HCT116 (cell line): ENCODE data around the gene PLA2G12B. TPM values are rescaled to one million over a fixed set of nuclear protein-coding genes. Genes with fewer than 3 reads are reported as not detected.

Experiments used
- ATAC-seq: fragments of 200-7000 bp; cut with Tn5 transposase; 2 replicates; pipeline ENCODE4 v1.9.1; 2020; ENCODE audit warnings: mild to moderate bottlenecking, moderate library complexity
- BruUV-seq: library from RNA; stranded (reverse); fragments of 400-500 nt; replicated peaks from 2 replicates; lab custom pipeline; 2021; lab: Mats Ljungman, UMichigan
- CTCF ChIA-PET: fragments of 300-600 bp; sonication (Branson Sonifier 250); formaldehyde crosslinking; loops from one replicate; lab custom pipeline; 2021; ENCODE audit warnings: antibody characterized with exemption; lab: Charles Lee
- POLR2A ChIA-PET: fragments of 300-600, 350-600 bp; sonication (Branson Sonifier 250); formaldehyde crosslinking; loops from one replicate; lab custom pipeline; 2021; ENCODE audit warnings: antibody characterized with exemption; lab: Charles Lee
- RAD21 ChIA-PET, 2 experiments: fragments of 300-600 bp; sonication (Branson Sonifier 250); formaldehyde crosslinking; loops; one replicate each; lab custom pipeline; 2023; ENCODE audit warnings: low total read pairs in 2 of 2; ENCODE audit not compliant: uncharacterized antibody in 2 of 2, unreplicated experiment in 2 of 2, low non-redundant PET in 1 of 2; lab: Charles Lee
- DNase-seq: peaks from one replicate; pipeline ENCODE4 v3.0.0-alpha.2; 2010; ENCODE audit warnings: low read depth, low spot score
- H2AFZ ChIP-seq: fragments of 200-600 bp; shearing (Covaris generic), sonication (generic); 2 replicates; pipeline ENCODE4 v1.6.1; 2017; ENCODE audit warnings: low read depth, mixed run types, mixed read lengths, antibody characterized with exemption, low read length; ENCODE audit not compliant: poor library complexity, severe bottlenecking
- H3K27ac ChIP-seq: 2 replicates; pipeline ENCODE4 v1.5.1; 2012; ENCODE audit warnings: low read depth, low read length
- H3K27me3 ChIP-seq: fragments of 200-600 bp; sonication (generic); 2 replicates; pipeline ENCODE4 v1.6.1; 2016; ENCODE audit warnings: mixed run types, low read length, mixed read lengths; ENCODE audit not compliant: insufficient read depth
- H3K36me3 ChIP-seq, 2 experiments: fragments of 200-500 bp in 1 of 2; fragments of 200-600 bp in 1 of 2; sonication (Bioruptor generic) in 1 of 2; sonication (generic) in 1 of 2; 2 replicates each; pipeline versions ENCODE4 v1.5.1 to v1.6.1; 2014 to 2016; ENCODE audit warnings: low read length in 2 of 2, inconsistent platforms in 1 of 2, mixed read lengths in 1 of 2, mixed run types in 1 of 2; ENCODE audit not compliant: insufficient read depth in 2 of 2, control insufficient read depth in 1 of 2
- H3K4me1 ChIP-seq, 2 experiments: fragments of 200-600 bp in 1 of 2; sonication (generic) in 1 of 2; 2 replicates each; pipeline versions ENCODE4 v1.5.1 to v1.6.1; 2012 to 2017; ENCODE audit warnings: low read length in 2 of 2, inconsistent platforms in 1 of 2, mild to moderate bottlenecking in 1 of 2, mixed read lengths in 1 of 2, mixed run types in 1 of 2, moderate library complexity in 1 of 2; ENCODE audit not compliant: insufficient read depth in 2 of 2, control insufficient read depth in 1 of 2
- H3K4me2 ChIP-seq: fragments of 200-600 bp; sonication (generic); 2 replicates; pipeline ENCODE4 v1.6.1; 2017; ENCODE audit warnings: mixed run types, low read length, mixed read lengths
- H3K4me3 ChIP-seq, 2 experiments: fragments of 200-600 bp in 1 of 2; sonication (generic) in 1 of 2; replicated peaks in 1 of 2; 2 replicates each; pipeline ENCODE4 v1.5.1; 2011 to 2016; ENCODE audit warnings: low read length in 2 of 2, control low read depth in 1 of 2, low read depth in 1 of 2, mild to moderate bottlenecking in 1 of 2, mixed read lengths in 1 of 2, mixed run types in 1 of 2
- H3K79me2 ChIP-seq: fragments of 200-600 bp; sonication (generic); 2 replicates; pipeline ENCODE4 v1.6.1; 2017; ENCODE audit warnings: mild to moderate bottlenecking, mixed run types, low read length, moderate library complexity, mixed read lengths; ENCODE audit not compliant: insufficient read depth
- H3K9ac ChIP-seq: fragments of 200-600 bp; sonication (generic); 2 replicates; pipeline ENCODE4 v1.6.1; 2016; ENCODE audit warnings: low read length, mixed read lengths
- H3K9me2 ChIP-seq: fragments of 200-600 bp; sonication (generic), shearing (Covaris generic); 2 replicates; pipeline ENCODE4 v1.6.1; 2017; ENCODE audit warnings: mixed run types, mild to moderate bottlenecking, moderate library complexity; ENCODE audit not compliant: insufficient read depth
- H3K9me3 ChIP-seq, 2 experiments: fragments of 200-500 bp in 1 of 2; fragments of 200-600 bp in 1 of 2; sonication (Bioruptor generic) in 1 of 2; sonication (generic) in 1 of 2; 2 replicates each; pipeline ENCODE4 v1.6.1; 2014 to 2017; ENCODE audit warnings: low read length in 2 of 2, mixed read lengths in 2 of 2, inconsistent platforms in 1 of 2, low read depth in 1 of 2, mild to moderate bottlenecking in 1 of 2, mixed run types in 1 of 2, moderate library complexity in 1 of 2; ENCODE audit not compliant: control insufficient read depth in 1 of 2, insufficient read depth in 1 of 2
- H4K20me1 ChIP-seq: fragments of 200-600 bp; sonication (generic), shearing (Covaris generic); 2 replicates; pipeline ENCODE4 v1.6.1; 2017; ENCODE audit warnings: mixed run types, mild to moderate bottlenecking, moderate library complexity; ENCODE audit not compliant: insufficient read depth
- CBX3 ChIP-seq: IDR thresholded peaks from 2 replicates; pipeline ENCODE4 v1.6.1; 2012; ENCODE audit warnings: low read depth
- CEBPB ChIP-seq: IDR thresholded peaks from 2 replicates; pipeline ENCODE4 v1.6.1; 2012; ENCODE audit warnings: low read depth
- EGR1 ChIP-seq: IDR thresholded peaks from 2 replicates; pipeline ENCODE4 v1.6.1; 2012; ENCODE audit warnings: low read depth
- EZH2 ChIP-seq: fragments of 200-600 bp; sonication (generic); IDR thresholded peaks from 2 replicates; pipeline ENCODE4 v1.6.1; 2017; ENCODE audit warnings: antibody characterized with exemption, mixed run types
- EZH2phosphoT487 ChIP-seq: fragments of 200-600 bp; IDR thresholded peaks from 2 replicates; pipeline ENCODE4 v1.6.1; 2018; ENCODE audit warnings: antibody characterized with exemption, borderline replicate concordance
- RAD21 ChIP-seq: IDR thresholded peaks from 2 replicates; pipeline ENCODE4 v1.6.1; 2012; ENCODE audit warnings: low read depth, mild to moderate bottlenecking
- SIN3A ChIP-seq: IDR thresholded peaks from 2 replicates; pipeline ENCODE4 v1.6.1; 2012; ENCODE audit warnings: low read depth
- SP1 ChIP-seq: IDR thresholded peaks from 2 replicates; pipeline ENCODE4 v1.6.1; 2012; ENCODE audit warnings: low read depth
- SRF ChIP-seq: IDR thresholded peaks from 2 replicates; pipeline ENCODE4 v1.6.1; 2012; ENCODE audit warnings: low read depth
- TCF7L2 ChIP-seq: IDR thresholded peaks from 2 replicates; pipeline ENCODE4 v1.7.0; 2011; ENCODE audit warnings: borderline replicate concordance, inconsistent platforms; ENCODE audit not compliant: insufficient read depth, insufficient read length; ENCODE audit errors: extremely low read depth
- ZFX ChIP-seq: fragments of 450-650 bp; IDR thresholded peaks from 2 replicates; pipeline ENCODE4 v1.6.1; 2017
- intact Hi-C: fragments of 100-400 bp; cut with micrococcal nuclease; formaldehyde crosslinking; loops from 2 replicates; pipeline ENCODE4 v1.10.0; 2022
- total RNA-seq: library from RNA; stranded (reverse); gene quantifications from one replicate; pipeline ENCODE4 v1.2.1, GENCODE V29; 2021; ENCODE audit not compliant: unreplicated experiment
- TF ChIP-seq, protein P1 (sequence below): IDR thresholded peaks from 2 replicates; pipeline ENCODE4 v1.6.1; 2011; ENCODE audit warnings: mild to moderate bottlenecking, low read length, moderate library complexity; ENCODE audit not compliant: insufficient replicate concordance; ENCODE audit errors: extremely low read depth
- TF ChIP-seq, protein P2 (sequence below), 3 experiments: fragments of 200-600 bp in 1 of 3; sonication (generic) in 1 of 3; IDR thresholded peaks in 2 of 3; conservative IDR thresholded peaks in 1 of 3; 2 replicates each; pipeline ENCODE4 v1.5.1; 2012 to 2017; ENCODE audit warnings: low read depth in 2 of 3, low read length in 2 of 3, antibody characterized with exemption in 1 of 3, borderline replicate concordance in 1 of 3, control low read depth in 1 of 3, mild to moderate bottlenecking in 1 of 3, mixed read lengths in 1 of 3, mixed run types in 1 of 3, moderate library complexity in 1 of 3; ENCODE audit not compliant: insufficient read depth in 1 of 3
- TF ChIP-seq, protein P3 (sequence below): IDR thresholded peaks from 2 replicates; pipeline ENCODE4 v1.6.1; 2012; ENCODE audit warnings: low read depth

The PLA2G12B gene
- total RNA-seq, 1 experiment from 2014 or later = not detected

DNA sequence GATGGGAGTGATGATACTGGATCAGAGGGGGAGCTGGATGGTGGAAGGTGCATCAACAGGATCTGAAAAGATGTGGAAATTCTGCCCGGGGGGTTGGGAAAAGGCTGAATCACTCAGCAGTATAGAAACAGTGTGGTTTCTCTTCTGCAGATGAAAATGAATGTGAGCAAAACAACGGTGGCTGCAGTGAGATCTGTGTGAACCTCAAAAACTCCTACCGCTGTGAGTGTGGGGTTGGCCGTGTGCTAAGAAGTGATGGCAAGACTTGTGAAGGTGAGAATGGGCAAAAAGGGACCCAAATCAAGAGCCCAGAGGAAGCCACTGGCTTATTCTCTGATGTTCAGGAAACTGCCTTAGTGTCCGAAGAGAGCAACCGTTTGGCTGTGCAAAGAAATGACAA is 48.2 kb downstream of the PLA2G12B start:
- ChIA-PET RAD21 (no interaction called here), CTCF (no interaction called here), POLR2A (no interaction called here)
- H3K4me2 ChIP-seq = no peak overlapping the region
- H3K9ac ChIP-seq = no peak overlapping the region
- TF ChIP-seq CBX3 (no peak), EGR1 (no peak), SP1 (no peak), CEBPB (no peak), TCF7L2 (no peak)
- ATAC-seq (no peak), DNase-seq (no peak)
- no peak overlapping the region for H2AFZ ChIP-seq
- no peaks in the 10 kb centered on the region for H3K9me2 ChIP-seq
- no peak overlapping the region for H3K4me3 ChIP-seq
- no peaks in the 10 kb centered on the region for H3K27me3 ChIP-seq
- BruUV-seq = no TSS peak
- no peaks in the 10 kb centered on the region for H3K79me2 ChIP-seq
- no peak overlapping the region for H3K27ac ChIP-seq
- no peaks in the 10 kb centered on the region for H4K20me1 ChIP-seq
- intact Hi-C loops = no loop called here
- no peaks in the 10 kb centered on the region for H3K9me3 ChIP-seq
- H3K4me1 ChIP-seq = no peaks in the 10 kb centered on the region
- H3K36me3 ChIP-seq = no peaks in the 10 kb centered on the region

DNA sequence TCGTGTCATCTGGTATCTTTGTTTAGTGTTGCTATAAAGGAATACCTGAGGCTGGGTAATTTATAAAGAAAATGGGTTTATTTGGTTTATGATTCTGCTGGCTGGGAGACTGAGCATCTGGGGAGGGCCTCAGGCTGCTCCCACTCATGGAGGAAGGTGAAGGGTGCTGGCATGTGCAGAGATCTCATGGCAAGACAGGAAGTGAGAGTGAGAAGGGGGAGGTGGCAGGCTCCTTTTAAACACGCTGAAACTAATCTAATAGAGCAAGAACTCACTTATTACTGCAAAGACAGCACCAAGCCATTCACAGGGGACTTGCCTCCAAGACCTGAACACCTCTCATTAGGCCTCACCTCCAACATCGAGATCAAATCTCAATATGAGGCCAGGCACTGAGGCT is 49.8 kb downstream of the PLA2G12B start:
- no peaks in the 10 kb centered on the region for H3K4me1 ChIP-seq
- ATAC-seq (no peak), DNase-seq (no peak)
- no peaks in the 10 kb centered on the region for H3K9me2 ChIP-seq
- H3K9me3 ChIP-seq = no peaks in the 10 kb centered on the region
- POLR2A ChIA-PET = no interaction called here
- H3K79me2 ChIP-seq = no peaks in the 10 kb centered on the region
- no peaks in the 10 kb centered on the region for H3K36me3 ChIP-seq
- no peak overlapping the region for H3K27ac ChIP-seq
- no peak overlapping the region for H3K9ac ChIP-seq
- no peak overlapping the region for H3K4me3 ChIP-seq
- CTCF ChIA-PET = no interaction called here
- intact Hi-C loops = no loop called here
- no peaks in the 10 kb centered on the region for H4K20me1 ChIP-seq
- H3K27me3 ChIP-seq = no peaks in the 10 kb centered on the region
- H2AFZ ChIP-seq = no peak overlapping the region
- BruUV-seq = no TSS peak
- no peak overlapping the region for H3K4me2 ChIP-seq
- RAD21 ChIA-PET = no interaction called here
- TF ChIP-seq SRF = no peak
- no peak for TF ChIP-seq RAD21
- TF ChIP-seq, protein P1, sequence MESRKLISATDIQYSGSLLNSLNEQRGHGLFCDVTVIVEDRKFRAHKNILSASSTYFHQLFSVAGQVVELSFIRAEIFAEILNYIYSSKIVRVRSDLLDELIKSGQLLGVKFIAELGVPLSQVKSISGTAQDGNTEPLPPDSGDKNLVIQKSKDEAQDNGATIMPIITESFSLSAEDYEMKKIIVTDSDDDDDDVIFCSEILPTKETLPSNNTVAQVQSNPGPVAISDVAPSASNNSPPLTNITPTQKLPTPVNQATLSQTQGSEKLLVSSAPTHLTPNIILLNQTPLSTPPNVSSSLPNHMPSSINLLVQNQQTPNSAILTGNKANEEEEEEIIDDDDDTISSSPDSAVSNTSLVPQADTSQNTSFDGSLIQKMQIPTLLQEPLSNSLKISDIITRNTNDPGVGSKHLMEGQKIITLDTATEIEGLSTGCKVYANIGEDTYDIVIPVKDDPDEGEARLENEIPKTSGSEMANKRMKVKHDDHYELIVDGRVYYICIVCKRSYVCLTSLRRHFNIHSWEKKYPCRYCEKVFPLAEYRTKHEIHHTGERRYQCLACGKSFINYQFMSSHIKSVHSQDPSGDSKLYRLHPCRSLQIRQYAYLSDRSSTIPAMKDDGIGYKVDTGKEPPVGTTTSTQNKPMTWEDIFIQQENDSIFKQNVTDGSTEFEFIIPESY = no peak
- no peak for TF ChIP-seq SIN3A
- no peak for TF ChIP-seq EZH2phosphoT487
- TF ChIP-seq SP1 = no peak
- TF ChIP-seq ZFX = no peak
- TF ChIP-seq, protein P2, sequence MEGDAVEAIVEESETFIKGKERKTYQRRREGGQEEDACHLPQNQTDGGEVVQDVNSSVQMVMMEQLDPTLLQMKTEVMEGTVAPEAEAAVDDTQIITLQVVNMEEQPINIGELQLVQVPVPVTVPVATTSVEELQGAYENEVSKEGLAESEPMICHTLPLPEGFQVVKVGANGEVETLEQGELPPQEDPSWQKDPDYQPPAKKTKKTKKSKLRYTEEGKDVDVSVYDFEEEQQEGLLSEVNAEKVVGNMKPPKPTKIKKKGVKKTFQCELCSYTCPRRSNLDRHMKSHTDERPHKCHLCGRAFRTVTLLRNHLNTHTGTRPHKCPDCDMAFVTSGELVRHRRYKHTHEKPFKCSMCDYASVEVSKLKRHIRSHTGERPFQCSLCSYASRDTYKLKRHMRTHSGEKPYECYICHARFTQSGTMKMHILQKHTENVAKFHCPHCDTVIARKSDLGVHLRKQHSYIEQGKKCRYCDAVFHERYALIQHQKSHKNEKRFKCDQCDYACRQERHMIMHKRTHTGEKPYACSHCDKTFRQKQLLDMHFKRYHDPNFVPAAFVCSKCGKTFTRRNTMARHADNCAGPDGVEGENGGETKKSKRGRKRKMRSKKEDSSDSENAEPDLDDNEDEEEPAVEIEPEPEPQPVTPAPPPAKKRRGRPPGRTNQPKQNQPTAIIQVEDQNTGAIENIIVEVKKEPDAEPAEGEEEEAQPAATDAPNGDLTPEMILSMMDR (IDR thresholded peaks at IDR 0.05 in 2 of 3, conservative IDR thresholded peaks at IDR 0.05 in 1 of 3; ENCODE audit: borderline replicate concordance in 1 of 3, insufficient read depth in 1 of 3, low read depth in 2 of 3, low read length in 2 of 3) = no peak
- no peak for TF ChIP-seq EZH2
- TF ChIP-seq CBX3 = no peak
- TF ChIP-seq EGR1 = no peak
- TF ChIP-seq, protein P3, sequence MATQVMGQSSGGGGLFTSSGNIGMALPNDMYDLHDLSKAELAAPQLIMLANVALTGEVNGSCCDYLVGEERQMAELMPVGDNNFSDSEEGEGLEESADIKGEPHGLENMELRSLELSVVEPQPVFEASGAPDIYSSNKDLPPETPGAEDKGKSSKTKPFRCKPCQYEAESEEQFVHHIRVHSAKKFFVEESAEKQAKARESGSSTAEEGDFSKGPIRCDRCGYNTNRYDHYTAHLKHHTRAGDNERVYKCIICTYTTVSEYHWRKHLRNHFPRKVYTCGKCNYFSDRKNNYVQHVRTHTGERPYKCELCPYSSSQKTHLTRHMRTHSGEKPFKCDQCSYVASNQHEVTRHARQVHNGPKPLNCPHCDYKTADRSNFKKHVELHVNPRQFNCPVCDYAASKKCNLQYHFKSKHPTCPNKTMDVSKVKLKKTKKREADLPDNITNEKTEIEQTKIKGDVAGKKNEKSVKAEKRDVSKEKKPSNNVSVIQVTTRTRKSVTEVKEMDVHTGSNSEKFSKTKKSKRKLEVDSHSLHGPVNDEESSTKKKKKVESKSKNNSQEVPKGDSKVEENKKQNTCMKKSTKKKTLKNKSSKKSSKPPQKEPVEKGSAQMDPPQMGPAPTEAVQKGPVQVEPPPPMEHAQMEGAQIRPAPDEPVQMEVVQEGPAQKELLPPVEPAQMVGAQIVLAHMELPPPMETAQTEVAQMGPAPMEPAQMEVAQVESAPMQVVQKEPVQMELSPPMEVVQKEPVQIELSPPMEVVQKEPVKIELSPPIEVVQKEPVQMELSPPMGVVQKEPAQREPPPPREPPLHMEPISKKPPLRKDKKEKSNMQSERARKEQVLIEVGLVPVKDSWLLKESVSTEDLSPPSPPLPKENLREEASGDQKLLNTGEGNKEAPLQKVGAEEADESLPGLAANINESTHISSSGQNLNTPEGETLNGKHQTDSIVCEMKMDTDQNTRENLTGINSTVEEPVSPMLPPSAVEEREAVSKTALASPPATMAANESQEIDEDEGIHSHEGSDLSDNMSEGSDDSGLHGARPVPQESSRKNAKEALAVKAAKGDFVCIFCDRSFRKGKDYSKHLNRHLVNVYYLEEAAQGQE = no peak
